NCI-H1694 (cell line): ENCODE measurements around the gene HGF.

Source experiments
- DNase-seq: peaks from one replicate; lab custom pipeline; 2025; lab: John Stamatoyannopoulos, UW

Gene HGF

DNA sequence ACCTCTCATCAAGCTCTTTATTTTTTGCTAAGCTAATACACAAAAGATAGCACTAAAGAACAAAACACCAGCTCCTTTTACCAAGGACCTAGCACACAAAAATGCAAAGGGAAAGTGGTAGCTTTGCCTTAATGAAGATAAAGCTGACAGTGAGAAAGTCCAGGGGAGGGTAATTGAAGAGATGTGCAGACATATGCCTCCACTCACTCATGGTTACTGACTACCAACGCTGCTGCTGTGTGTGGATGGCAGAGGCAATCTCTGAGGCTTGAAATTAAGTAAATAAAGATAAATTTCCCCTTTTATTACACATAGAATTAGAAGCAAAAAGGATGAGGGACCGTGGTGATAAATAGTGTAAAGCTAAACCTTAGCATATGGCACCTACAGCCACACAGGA, 87.0 kb downstream of the HGF start:
- peak; percentile 47 for DNase-seq

DNA sequence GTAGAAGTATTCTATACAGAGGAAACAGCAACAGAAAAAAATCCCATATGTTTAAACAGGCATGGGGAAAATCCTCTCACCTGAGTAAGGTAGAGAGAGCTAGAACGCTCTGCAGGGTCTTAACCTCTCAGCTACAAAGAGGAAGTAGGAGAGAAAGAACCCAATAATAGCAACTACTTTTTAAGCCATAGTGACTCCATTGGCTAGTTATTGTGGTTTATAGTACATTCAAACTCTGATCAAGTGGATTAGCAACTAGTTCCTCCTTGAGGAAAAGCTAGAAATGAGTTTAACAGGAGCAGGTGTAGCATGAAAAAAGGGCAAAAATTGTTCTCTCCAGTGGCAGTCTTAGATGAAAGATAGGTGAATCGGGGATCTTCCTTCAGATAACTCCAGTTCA, 89.7 kb downstream of the HGF start:
- DNase-seq = no peak

GRCh38 chr7:81676813-81677212, 93.0 kb downstream of the HGF start:
- DNase-seq = peak; percentile 71

GRCh38 chr7:81676105-81676811, 93.6 kb downstream of the HGF start:
- DNase-seq = no peak

- no peak for DNase-seq
These were observed 95.4 kb downstream of the HGF start for GRCh38 chr7:81674431-81674830.

DNA sequence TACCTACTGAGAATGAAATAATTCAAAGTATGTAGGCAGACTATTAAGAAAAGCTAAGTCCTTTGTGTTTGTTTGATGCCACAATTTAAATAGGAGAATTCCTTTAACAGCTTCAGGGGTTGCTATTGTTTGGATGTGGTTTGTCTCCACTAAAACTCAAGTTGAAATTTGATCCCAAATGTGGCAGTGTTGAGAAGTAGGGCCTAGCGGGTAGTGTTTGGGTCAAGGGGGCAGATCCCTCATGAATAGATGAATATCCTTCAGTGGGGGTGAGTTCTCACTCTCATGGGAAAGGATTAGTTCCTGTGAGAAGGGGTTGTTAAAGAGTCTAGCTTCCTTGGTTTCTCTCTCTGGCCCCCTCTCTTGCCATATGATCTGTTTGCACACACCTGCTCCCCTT, 97.0 kb downstream of the HGF start:
- DNase-seq = no peak

GRCh38 chr7:81669476-81670105, 100.3 kb downstream of the HGF start:
- no peak for DNase-seq

DNA sequence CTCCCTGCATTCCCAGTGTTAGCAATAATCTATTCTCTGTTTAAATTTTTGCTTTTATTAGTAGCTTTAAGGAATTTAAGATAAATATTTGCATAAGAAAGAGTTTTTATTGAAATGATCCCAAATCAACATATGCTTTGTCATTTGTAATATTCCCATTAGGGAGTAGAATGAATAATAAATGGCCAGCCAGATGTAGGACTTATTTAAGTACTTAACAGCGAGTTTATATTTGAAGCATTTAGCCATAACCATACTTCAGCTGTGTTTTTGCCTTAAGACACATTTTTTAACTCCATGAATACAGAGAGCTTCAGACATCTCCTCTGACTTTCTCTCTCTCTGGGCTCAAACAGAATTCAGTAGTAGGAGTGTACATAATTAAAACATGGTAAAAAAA, 103.6 kb downstream of the HGF start:
- DNase-seq = no peak

GRCh38 chr7:81665236-81665635, 104.6 kb downstream of the HGF start:
- no peak for DNase-seq

DNA sequence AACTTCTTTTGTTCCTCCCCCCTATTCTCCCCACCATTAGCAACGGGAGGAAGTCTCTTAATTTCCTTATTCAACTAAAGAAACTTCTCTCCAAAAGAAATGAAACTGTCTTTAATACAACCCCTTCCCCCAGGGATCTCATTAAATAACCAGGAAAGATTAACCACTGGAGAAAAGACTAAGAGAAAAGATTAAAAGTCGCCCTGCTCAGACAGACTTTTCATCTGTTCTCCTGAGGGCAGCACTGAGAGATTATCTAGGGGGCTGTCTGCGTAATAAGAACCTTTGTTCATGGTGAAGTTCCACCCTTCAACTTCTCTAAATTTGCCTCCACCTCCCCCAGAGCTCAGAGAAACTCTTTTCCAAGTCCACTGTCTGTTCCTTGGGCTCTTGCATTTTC, 105.5 kb downstream of the HGF start:
- DNase-seq = no peak

GRCh38 chr7:81662531-81662930, 107.3 kb downstream of the HGF start:
- DNase-seq = no peak

GRCh38 chr7:81659697-81660395, 110.0 kb downstream of the HGF start:
- DNase-seq = no peak

DNA sequence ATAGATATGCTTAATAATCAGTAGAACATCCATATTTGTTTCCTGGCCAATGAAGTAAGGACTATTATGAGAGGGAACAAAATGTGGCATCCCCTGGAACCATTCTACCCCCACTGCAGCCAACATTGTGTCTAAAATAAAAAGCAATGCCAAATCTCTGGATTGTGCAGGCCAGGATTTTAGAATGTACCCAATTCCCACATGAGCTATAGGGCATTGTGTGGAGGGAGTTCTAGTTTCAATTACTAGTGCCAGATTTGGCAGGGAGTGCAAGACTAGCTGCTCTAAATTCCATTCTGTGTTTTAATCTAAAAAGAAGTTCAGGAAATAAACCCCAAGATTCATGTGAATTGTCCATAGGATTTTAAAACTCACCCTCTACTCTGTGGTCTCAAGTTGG, 112.3 kb downstream of the HGF start:
- DNase-seq = no peak

- no peak for DNase-seq
These were observed 114.6 kb downstream of the HGF start for GRCh38 chr7:81655271-81655670.

DNA sequence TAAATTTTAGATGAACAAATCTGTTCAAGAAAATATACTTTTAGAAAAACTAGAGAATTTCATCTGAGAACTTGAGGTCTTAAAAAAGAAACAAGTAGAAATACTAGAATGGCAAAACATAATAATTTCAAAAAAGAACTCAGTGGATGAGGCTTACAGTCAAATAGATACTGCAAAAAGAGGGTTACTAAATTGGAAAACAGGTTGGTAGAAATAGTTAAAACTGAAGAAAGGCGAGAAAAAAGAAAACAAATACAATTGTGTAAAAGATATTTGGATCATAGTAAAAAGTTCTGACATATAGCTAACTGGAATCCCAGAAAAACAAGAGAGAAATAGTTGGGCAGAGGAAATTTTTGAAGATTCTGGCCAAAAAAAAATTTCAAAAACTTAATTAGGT, 117.6 kb downstream of the HGF start:
- DNase-seq = no peak
